Right lobe of liver (tissue), 6 donors: ENCODE measurements around the gene WDFY4. TPM values are rescaled to one million over a fixed set of nuclear protein-coding genes. Genes with fewer than 3 reads are reported as not detected.
"Not testable (repeated sequence)": the region's sequence is repeated elsewhere in the genome, so short reads cannot be mapped to it uniquely, and the experiment has no call there.

Experiments used
- ATAC-seq, 4 donors: fragments of 200-7000 bp; cut with Tn5 transposase; one replicate each; pipeline ENCODE4 v1.9.1; 2020; ENCODE audit warnings: mild to moderate bottlenecking in 4 of 4, moderate library complexity in 4 of 4
- DNase-seq, 3 donors: peaks; one replicate each; pipeline ENCODE4 v3.0.0-alpha.2; 2020
- H3K27ac ChIP-seq, 3 donors: fragments of 200-600 bp; one replicate each; pipeline ENCODE4 v1.8.0; 2022
- H3K27me3 ChIP-seq, 2 donors: fragments of 200-600 bp; one replicate each; pipeline ENCODE4 v1.8.0; 2022
- H3K36me3 ChIP-seq, 4 donors: fragments of 200-600 bp; sonication (generic) in 1 of 4; one replicate each; pipeline versions ENCODE4 v1.5.1 to v1.8.0; 2017 to 2022; ENCODE audit warnings: control low read depth in 1 of 4
- H3K4me1 ChIP-seq, 4 donors: fragments of 200-600 bp; sonication (generic) in 1 of 4; one replicate each; pipeline versions ENCODE4 v1.5.1 to v1.8.0; 2017 to 2022; ENCODE audit warnings: control low read depth in 1 of 4
- H3K4me3 ChIP-seq, 3 donors: fragments of 200-600 bp; one replicate each; pipeline ENCODE4 v1.8.0; 2022
- H3K9me3 ChIP-seq, 4 donors: fragments of 200-600 bp; sonication (generic) in 1 of 4; one replicate each; pipeline versions ENCODE4 v1.5.1 to v1.8.0; 2017 to 2022; ENCODE audit warnings: control low read depth in 1 of 4
- POLR2A ChIP-seq: fragments of 450-650 bp; IDR thresholded peaks from one replicate; pipeline ENCODE4 v1.6.1; 2017; ENCODE audit warnings: antibody characterized with exemption, mild to moderate bottlenecking
- WGBS: methylation state at CpG from one replicate; pipeline ENCODE4 v1.1.6; 2018; ENCODE audit warnings: low coverage, low lambda C conversion rate; ENCODE audit not compliant: insufficient coverage; ENCODE audit errors: missing lambda C conversion rate; 5-methylcytosine and 5-hydroxymethylcytosine counted together
- intact Hi-C, 2 donors: fragments of 100-400 bp; cut with DNase I; formaldehyde crosslinking; loops; one replicate each; pipeline versions ENCODE4 v1.11.2 to v1.14.1; 2022
- total RNA-seq, 6 experiments: library from RNA; depleted of rRNA in 2 of 6; stranded (reverse); fragments of >200 nt in 2 of 6; fragmentation: NEBNext Ultra II Directional in 3 of 6; extraction: Animal tissue kit (Norgen Biotek cat#: 25700) in 3 of 6; gene quantifications; one replicate each; pipeline versions ENCODE4 v1.1.0 to v1.2.4, GENCODE V29; 2016 to 2023
- TF ChIP-seq, protein P1 (sequence below), 4 donors: fragments of 200-600 bp in 3 of 4; fragments of 450-650 bp in 1 of 4; IDR thresholded peaks; one replicate each; pipeline versions ENCODE4 v1.5.1 to v1.8.0; 2016 to 2022; ENCODE audit warnings: antibody characterized with exemption in 4 of 4, mild to moderate bottlenecking in 2 of 4
- donor health status: DM: no; HTN: yes; CAD: no.
- donor health status: DM: no; HTN: no; CAD: no.
- donor health status: DM: no; HTN: no; CAD: no.
- donor health status: DM: no; HTN: yes; CAD: no.
- donor health status: DM: no; HTN: yes; CAD: no.

The WDFY4 gene
- total RNA-seq, 6 experiments from 2014 or later: 1.4 to 4.1 (median 1.9) TPM

GRCh38 chr10:48638739-48639527, 45.7 kb upstream of the WDFY4 start:
- no peaks in the 10 kb centered on the region for H3K4me1 ChIP-seq
- DNase-seq: no peak
- H3K36me3 ChIP-seq: no peaks in the 10 kb centered on the region
- H3K4me3 ChIP-seq: no peak overlapping the region
- H3K9me3 ChIP-seq: no peaks in the 10 kb centered on the region
- H3K27me3 ChIP-seq: no peaks in the 10 kb centered on the region
- ATAC-seq: no peak
- intact Hi-C loops: no loop called here
- TF ChIP-seq, protein P1, sequence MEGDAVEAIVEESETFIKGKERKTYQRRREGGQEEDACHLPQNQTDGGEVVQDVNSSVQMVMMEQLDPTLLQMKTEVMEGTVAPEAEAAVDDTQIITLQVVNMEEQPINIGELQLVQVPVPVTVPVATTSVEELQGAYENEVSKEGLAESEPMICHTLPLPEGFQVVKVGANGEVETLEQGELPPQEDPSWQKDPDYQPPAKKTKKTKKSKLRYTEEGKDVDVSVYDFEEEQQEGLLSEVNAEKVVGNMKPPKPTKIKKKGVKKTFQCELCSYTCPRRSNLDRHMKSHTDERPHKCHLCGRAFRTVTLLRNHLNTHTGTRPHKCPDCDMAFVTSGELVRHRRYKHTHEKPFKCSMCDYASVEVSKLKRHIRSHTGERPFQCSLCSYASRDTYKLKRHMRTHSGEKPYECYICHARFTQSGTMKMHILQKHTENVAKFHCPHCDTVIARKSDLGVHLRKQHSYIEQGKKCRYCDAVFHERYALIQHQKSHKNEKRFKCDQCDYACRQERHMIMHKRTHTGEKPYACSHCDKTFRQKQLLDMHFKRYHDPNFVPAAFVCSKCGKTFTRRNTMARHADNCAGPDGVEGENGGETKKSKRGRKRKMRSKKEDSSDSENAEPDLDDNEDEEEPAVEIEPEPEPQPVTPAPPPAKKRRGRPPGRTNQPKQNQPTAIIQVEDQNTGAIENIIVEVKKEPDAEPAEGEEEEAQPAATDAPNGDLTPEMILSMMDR (IDR thresholded peaks at IDR 0.05): no peak
- TF ChIP-seq POLR2A: no peak
- no peak overlapping the region for H3K27ac ChIP-seq
- WGBS: 52% methylated on average over 4 of the region's 4 CpGs

- Histone ChIP-seq H3K4me3 (no peak overlapping the region), H3K27me3 (no peaks in the 10 kb centered on the region), H3K9me3 (no peaks in the 10 kb centered on the region), H3K4me1 (no peaks in the 10 kb centered on the region), H3K27ac (no peak overlapping the region), H3K36me3 (no peaks in the 10 kb centered on the region)
- DNase-seq: no peak
- TF ChIP-seq, protein P1 (IDR thresholded peaks at IDR 0.05): no peak
- no peak for TF ChIP-seq POLR2A
- intact Hi-C loops: no loop called here
- WGBS: 40% methylated on average over 1 of the region's 1 CpG
- ATAC-seq: no peak
These were observed 45.0 kb upstream of the WDFY4 start for GRCh38 chr10:48639632-48640031.

GRCh38 chr10:48640326-48640725, 44.3 kb upstream of the WDFY4 start:
- no peak for TF ChIP-seq POLR2A
- TF ChIP-seq, protein P1 (IDR thresholded peaks at IDR 0.05): no peak
- ATAC-seq: no peak
- H3K4me1 ChIP-seq: no peaks in the 10 kb centered on the region
- no peaks in the 10 kb centered on the region for H3K9me3 ChIP-seq
- no peaks in the 10 kb centered on the region for H3K27me3 ChIP-seq
- DNase-seq: no peak
- 33% methylated on average over 1 of the region's 1 CpG for WGBS
- intact Hi-C loops: no loop called here
- H3K27ac ChIP-seq: no peak overlapping the region
- no peak overlapping the region for H3K4me3 ChIP-seq
- no peaks in the 10 kb centered on the region for H3K36me3 ChIP-seq

DNA sequence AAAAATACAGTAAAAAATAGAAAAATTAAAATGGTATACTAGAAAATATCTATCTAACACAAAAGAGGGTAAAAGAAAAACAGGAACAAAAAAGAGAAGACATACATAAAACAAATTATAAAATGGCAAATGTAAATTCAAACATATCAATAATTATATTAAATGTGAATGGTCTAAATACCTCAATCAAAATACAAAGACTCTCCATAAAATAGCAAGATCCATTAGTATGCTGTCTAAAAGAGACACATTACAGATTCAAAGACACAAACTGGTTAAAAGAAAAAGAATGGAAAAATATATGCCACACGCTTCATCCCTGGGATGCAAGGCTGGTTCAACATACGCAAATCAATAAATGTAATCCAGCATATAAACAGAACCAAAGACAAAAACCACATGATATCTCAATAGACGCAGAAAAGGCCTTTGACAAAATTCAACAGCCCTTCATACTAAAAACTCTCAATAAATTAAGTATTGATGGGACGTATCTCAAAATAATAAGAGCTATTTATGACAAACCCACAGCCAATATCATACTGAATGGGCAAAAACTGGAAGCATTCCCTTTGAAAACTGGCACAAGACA, 43.5 kb upstream of the WDFY4 start:
- H3K4me3 ChIP-seq, H3K27me3 ChIP-seq, H3K9me3 ChIP-seq, H3K36me3 ChIP-seq, intact Hi-C loops, H3K4me1 ChIP-seq, ATAC-seq, H3K27ac ChIP-seq, DNase-seq: not testable (repeated sequence)
- WGBS: 71% methylated on average over 3 of the region's 4 CpGs

GRCh38 chr10:48645600-48645999, 39.1 kb upstream of the WDFY4 start:
- H3K9me3 ChIP-seq: no peaks in the 10 kb centered on the region
- ATAC-seq (no peak), DNase-seq (no peak)
- H3K27ac ChIP-seq: no peak overlapping the region
- TF ChIP-seq POLR2A: no peak
- TF ChIP-seq, protein P1 (IDR thresholded peaks at IDR 0.05): no peak
- 50% methylated on average over 1 of the region's 1 CpG for WGBS
- H3K4me3 ChIP-seq: no peak overlapping the region
- no peaks in the 10 kb centered on the region for H3K4me1 ChIP-seq
- intact Hi-C loops: no loop called here
- no peaks in the 10 kb centered on the region for H3K27me3 ChIP-seq
- H3K36me3 ChIP-seq: no peaks in the 10 kb centered on the region

- DNase-seq, H3K9me3 ChIP-seq, H3K4me1 ChIP-seq, H3K36me3 ChIP-seq, ATAC-seq, H3K27ac ChIP-seq, intact Hi-C loops, H3K27me3 ChIP-seq, H3K4me3 ChIP-seq: not testable (repeated sequence)
- WGBS: 80% methylated on average over 6 of the region's 7 CpGs
These were observed 37.6 kb upstream of the WDFY4 start for GRCh38 chr10:48647073-48647472.
